ENCODE measurements around the gene ADAT3.

The ADAT3 gene

DNA sequence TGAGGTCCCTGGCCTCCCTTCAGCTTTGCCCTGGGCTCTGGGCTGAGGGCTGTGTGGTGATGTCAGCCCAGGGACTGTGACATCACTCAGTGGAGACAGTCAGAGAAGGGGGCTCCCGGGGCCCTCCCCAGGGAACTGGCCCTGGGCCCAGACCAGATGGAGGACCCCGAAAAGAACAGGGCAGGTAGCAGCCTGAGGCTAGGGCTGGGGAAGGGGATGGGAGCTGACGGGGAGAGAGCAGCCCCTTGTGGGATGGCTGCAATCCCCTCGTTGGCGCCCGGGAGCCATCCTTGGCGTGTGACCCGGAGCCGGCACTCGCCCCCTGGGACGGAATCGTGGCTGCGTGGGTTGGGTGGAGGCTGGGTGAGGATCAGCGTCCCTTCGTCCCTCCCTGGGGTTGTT lies 49.3 kb downstream of the ADAT3 start (continued):
- no peak for TF ChIP-seq ZNF561 (tag by site-specific recombination; IDR thresholded peaks at IDR 0.05; ENCODE audit: borderline replicate concordance)
- peak; percentile 43; the same call in 1 of the 2 replicates for TF ChIP-seq ZXDB (tag by site-specific recombination; IDR thresholded peaks at IDR 0.05)
- TF ChIP-seq, protein P1, sequence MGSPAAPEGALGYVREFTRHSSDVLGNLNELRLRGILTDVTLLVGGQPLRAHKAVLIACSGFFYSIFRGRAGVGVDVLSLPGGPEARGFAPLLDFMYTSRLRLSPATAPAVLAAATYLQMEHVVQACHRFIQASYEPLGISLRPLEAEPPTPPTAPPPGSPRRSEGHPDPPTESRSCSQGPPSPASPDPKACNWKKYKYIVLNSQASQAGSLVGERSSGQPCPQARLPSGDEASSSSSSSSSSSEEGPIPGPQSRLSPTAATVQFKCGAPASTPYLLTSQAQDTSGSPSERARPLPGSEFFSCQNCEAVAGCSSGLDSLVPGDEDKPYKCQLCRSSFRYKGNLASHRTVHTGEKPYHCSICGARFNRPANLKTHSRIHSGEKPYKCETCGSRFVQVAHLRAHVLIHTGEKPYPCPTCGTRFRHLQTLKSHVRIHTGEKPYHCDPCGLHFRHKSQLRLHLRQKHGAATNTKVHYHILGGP (tag by site-specific recombination; IDR thresholded peaks at IDR 0.05), result no peak
- TF ChIP-seq ZNF677 (tag by site-specific recombination; IDR thresholded peaks at IDR 0.05), result peak; percentile 100
- TF ChIP-seq ZNF114 (tag by site-specific recombination; IDR thresholded peaks at IDR 0.05), result no peak
- no peak for TF ChIP-seq WT1 (tag by site-specific recombination; IDR thresholded peaks at IDR 0.05)
- TF ChIP-seq, protein P2, sequence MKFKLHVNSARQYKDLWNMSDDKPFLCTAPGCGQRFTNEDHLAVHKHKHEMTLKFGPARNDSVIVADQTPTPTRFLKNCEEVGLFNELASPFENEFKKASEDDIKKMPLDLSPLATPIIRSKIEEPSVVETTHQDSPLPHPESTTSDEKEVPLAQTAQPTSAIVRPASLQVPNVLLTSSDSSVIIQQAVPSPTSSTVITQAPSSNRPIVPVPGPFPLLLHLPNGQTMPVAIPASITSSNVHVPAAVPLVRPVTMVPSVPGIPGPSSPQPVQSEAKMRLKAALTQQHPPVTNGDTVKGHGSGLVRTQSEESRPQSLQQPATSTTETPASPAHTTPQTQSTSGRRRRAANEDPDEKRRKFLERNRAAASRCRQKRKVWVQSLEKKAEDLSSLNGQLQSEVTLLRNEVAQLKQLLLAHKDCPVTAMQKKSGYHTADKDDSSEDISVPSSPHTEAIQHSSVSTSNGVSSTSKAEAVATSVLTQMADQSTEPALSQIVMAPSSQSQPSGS (tag by site-specific recombination; IDR thresholded peaks at IDR 0.05; ENCODE audit: low read depth), result 0 out of 2 replicates have a peak, but pooled peaks have one; percentile 13
- TF ChIP-seq ZNF366 (tag by site-specific recombination; conservative IDR thresholded peaks at IDR 0.05), result no peak

DNA sequence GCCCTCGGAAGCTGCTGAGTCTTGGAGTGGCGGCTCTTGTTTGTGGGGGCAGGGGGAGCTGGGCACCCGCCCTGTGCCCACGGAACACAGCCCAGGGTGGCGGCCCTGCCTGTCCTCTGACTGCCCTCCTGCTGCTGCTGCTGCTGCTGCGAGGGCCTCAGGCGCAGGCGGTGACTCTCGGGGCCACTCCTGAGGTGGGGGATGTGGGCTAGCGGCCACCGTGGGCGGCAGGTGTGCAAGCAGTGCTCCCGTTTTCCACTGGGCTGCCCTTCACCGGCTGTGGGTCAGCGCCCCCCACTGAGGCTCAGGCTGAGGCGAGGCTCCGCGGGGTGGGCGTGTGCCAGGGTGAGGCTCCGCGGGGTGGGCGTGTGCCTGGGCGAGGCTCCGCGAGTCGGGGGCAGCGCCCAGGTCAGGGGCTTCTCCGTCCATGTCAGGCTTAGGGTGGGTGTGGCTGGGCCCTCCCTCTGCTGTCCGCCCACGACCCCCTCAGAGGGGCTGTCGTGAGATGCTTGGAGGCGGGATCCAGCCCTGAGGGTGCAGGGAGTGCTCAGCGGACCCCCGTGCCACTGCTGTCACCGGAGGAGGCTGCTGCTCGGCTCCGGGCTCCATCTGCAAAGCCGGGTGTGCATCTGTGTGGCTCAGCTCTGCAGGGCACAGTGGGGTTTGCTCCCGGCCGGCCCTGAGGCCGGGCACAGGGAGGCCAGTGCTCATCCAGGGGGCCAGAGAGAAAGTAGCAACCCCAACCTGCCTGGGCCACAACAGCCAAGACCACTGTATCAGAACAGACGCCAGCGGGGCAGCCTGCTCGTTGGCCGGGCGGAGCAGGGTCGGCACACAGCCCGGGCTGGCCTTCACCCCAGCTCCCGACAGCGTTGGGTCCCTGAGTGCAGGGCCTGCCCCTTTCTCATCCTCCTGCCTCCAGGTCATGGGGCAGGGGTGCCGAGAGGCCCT lies 50.2 kb downstream of the ADAT3 start:
- no peak overlapping the region for H3K27ac ChIP-seq (ENCODE audit: extremely low read depth, low read depth, low read length)
- ChIA-PET POLR2A (no interaction called here), CTCF (no interaction called here)
- peaks cover 0 to 21% of the 10 kb centered on the region in 2 experiments; a peak in 2 of 3 replicates for H3K36me3 ChIP-seq (ENCODE audit: control insufficient read depth in 2 of 2, insufficient read depth in 1 of 2, low read length in 2 of 2)
- no peak overlapping the region for H3K4me3 ChIP-seq (ENCODE audit: low read depth, low read length)
- no peaks in the 10 kb centered on the region for H3K9me3 ChIP-seq (ENCODE audit: control insufficient read depth, insufficient read depth, low read depth, low read length)
- H3K4me1 ChIP-seq (ENCODE audit: control insufficient read depth, insufficient read depth, low read length), result no peaks in the 10 kb centered on the region
- TF ChIP-seq, protein P3, sequence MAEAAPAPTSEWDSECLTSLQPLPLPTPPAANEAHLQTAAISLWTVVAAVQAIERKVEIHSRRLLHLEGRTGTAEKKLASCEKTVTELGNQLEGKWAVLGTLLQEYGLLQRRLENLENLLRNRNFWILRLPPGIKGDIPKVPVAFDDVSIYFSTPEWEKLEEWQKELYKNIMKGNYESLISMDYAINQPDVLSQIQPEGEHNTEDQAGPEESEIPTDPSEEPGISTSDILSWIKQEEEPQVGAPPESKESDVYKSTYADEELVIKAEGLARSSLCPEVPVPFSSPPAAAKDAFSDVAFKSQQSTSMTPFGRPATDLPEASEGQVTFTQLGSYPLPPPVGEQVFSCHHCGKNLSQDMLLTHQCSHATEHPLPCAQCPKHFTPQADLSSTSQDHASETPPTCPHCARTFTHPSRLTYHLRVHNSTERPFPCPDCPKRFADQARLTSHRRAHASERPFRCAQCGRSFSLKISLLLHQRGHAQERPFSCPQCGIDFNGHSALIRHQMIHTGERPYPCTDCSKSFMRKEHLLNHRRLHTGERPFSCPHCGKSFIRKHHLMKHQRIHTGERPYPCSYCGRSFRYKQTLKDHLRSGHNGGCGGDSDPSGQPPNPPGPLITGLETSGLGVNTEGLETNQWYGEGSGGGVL (tag by site-specific recombination; IDR thresholded peaks at IDR 0.05), result no peak
- TF ChIP-seq, protein P4, sequence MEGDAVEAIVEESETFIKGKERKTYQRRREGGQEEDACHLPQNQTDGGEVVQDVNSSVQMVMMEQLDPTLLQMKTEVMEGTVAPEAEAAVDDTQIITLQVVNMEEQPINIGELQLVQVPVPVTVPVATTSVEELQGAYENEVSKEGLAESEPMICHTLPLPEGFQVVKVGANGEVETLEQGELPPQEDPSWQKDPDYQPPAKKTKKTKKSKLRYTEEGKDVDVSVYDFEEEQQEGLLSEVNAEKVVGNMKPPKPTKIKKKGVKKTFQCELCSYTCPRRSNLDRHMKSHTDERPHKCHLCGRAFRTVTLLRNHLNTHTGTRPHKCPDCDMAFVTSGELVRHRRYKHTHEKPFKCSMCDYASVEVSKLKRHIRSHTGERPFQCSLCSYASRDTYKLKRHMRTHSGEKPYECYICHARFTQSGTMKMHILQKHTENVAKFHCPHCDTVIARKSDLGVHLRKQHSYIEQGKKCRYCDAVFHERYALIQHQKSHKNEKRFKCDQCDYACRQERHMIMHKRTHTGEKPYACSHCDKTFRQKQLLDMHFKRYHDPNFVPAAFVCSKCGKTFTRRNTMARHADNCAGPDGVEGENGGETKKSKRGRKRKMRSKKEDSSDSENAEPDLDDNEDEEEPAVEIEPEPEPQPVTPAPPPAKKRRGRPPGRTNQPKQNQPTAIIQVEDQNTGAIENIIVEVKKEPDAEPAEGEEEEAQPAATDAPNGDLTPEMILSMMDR (tag by site-specific recombination; IDR thresholded peaks at IDR 0.05), result no peak
- 0 out of 2 replicates have a peak, but pooled peaks have one; percentile 27 for TF ChIP-seq SP7 (tag by site-specific recombination; IDR thresholded peaks at IDR 0.05)
- TF ChIP-seq, protein P5, sequence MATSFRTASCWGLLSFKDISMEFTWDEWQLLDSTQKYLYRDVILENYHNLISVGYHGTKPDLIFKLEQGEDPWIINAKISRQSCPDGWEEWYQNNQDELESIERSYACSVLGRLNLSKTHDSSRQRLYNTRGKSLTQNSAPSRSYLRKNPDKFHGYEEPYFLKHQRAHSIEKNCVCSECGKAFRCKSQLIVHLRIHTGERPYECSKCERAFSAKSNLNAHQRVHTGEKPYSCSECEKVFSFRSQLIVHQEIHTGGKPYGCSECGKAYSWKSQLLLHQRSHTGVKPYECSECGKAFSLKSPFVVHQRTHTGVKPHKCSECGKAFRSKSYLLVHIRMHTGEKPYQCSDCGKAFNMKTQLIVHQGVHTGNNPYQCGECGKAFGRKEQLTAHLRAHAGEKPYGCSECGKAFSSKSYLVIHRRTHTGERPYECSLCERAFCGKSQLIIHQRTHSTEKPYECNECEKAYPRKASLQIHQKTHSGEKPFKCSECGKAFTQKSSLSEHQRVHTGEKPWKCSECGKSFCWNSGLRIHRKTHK (tag by site-specific recombination; IDR thresholded peaks at IDR 0.05), result no peak
- TF ChIP-seq IKZF3 (tag by site-specific recombination; IDR thresholded peaks at IDR 0.05), result no peak
- TF ChIP-seq GLI4 (tag by site-specific recombination; IDR thresholded peaks at IDR 0.05), result no peak
- no peak for TF ChIP-seq ZNF560 (tag by site-specific recombination; IDR thresholded peaks at IDR 0.05; ENCODE audit: borderline replicate concordance)
- no peak for TF ChIP-seq ZFP41 (tag by site-specific recombination; IDR thresholded peaks at IDR 0.05; ENCODE audit: borderline replicate concordance)
- peak; percentile 100 for TF ChIP-seq KLF1 (tag by site-specific recombination; IDR thresholded peaks at IDR 0.05)
- peak; percentile 95 for TF ChIP-seq ZFHX2 (tag by site-specific recombination; conservative IDR thresholded peaks at IDR 0.05)
- no peak for TF ChIP-seq ZNF677 (tag by site-specific recombination; IDR thresholded peaks at IDR 0.05)
- no peak for TF ChIP-seq ZNF311 (tag by site-specific recombination; IDR thresholded peaks at IDR 0.05; ENCODE audit: borderline replicate concordance)
- no peak for TF ChIP-seq ZNF274 (IDR thresholded peaks at IDR 0.05; ENCODE audit: low read length)
- no peak for TF ChIP-seq ZNF274 (tag by site-specific recombination; IDR thresholded peaks at IDR 0.05; ENCODE audit: borderline replicate concordance)
- TF ChIP-seq ZNF701 (tag by site-specific recombination; IDR thresholded peaks at IDR 0.05), result no peak
- TF ChIP-seq ZNF423 (tag by site-specific recombination; IDR thresholded peaks at IDR 0.05), result no peak
- TF ChIP-seq, protein P6, sequence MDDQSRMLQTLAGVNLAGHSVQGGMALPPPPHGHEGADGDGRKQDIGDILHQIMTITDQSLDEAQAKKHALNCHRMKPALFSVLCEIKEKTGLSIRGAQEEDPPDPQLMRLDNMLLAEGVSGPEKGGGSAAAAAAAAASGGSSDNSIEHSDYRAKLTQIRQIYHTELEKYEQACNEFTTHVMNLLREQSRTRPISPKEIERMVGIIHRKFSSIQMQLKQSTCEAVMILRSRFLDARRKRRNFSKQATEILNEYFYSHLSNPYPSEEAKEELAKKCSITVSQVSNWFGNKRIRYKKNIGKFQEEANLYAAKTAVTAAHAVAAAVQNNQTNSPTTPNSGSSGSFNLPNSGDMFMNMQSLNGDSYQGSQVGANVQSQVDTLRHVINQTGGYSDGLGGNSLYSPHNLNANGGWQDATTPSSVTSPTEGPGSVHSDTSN (CRISPR knock-in tag; IDR thresholded peaks at IDR 0.05), result no peak
- TF ChIP-seq ZNF548 (tag by site-specific recombination; IDR thresholded peaks at IDR 0.05), result no peak
